ENCODE data around the gene CELSR2. TPM values are rescaled to one million over a fixed set of nuclear protein-coding genes. Genes with fewer than 3 reads are reported as not detected.

CELSR2 gene
- total and polyA plus RNA-seq, 2 of the 8 experiments (the other 6 are each of a cell fraction or from before 2014, with no cell fraction given): 12.0 to 27.7 TPM

GRCh38 chr1:109265741-109266330 lies 16.5 kb downstream of the CELSR2 start:
- H2BK12ac ChIP-seq (ENCODE audit: low read depth, low read length): no peak overlapping the region
- no peak overlapping the region for H3K18ac ChIP-seq (ENCODE audit: extremely low read depth, low read length)
- no peak overlapping the region for H2BK15ac ChIP-seq (ENCODE audit: low read length)
- no peak for TF ChIP-seq MAFK (IDR thresholded peaks at IDR 0.05; ENCODE audit: low read depth, low read length)
- no peak for TF ChIP-seq ATF2 (IDR thresholded peaks at IDR 0.05; ENCODE audit: low read length)
- TF ChIP-seq GTF2F1 (IDR thresholded peaks at IDR 0.05; ENCODE audit: borderline replicate concordance, low read depth, low read length): no peak
- TF ChIP-seq EZH2 (IDR thresholded peaks at IDR 0.05; ENCODE audit: low read depth, low read length, severe bottlenecking): no peak
- no peak for TF ChIP-seq FOSL1 (IDR thresholded peaks at IDR 0.05; ENCODE audit: insufficient read depth, low read depth, low read length)
- H3K9me3 ChIP-seq (ENCODE audit: insufficient read depth in 2 of 2, low read depth in 1 of 2, low read length in 1 of 2): no peaks in the 10 kb centered on the region
- 92% methylated on average over 13 of the region's 13 CpGs; no CpG with 5 or more reads in 1 of the 2 experiments for WGBS, 2 experiments (ENCODE audit: extremely low coverage in 1 of 2, insufficient coverage in 1 of 2, insufficient read length in 1 of 2, insufficient replicate concordance in 2 of 2, low coverage in 1 of 2, low lambda C conversion rate in 2 of 2, missing lambda C conversion rate in 1 of 2)
- no peak for FAIRE-seq
- H3K4me1 ChIP-seq (replicated peaks in 1 of 4; ENCODE audit: control insufficient read depth in 3 of 4, insufficient read depth in 4 of 4, low read length in 3 of 4): peaks cover 0 to 4% (median under 1%) of the 10 kb centered on the region in 4 experiments; a peak in 1 of 7 replicates
- H3K56ac ChIP-seq (replicated peaks; ENCODE audit: insufficient read length, low read depth, low read length): no peak overlapping the region
- H3K79me2 ChIP-seq (ENCODE audit: control insufficient read depth in 1 of 2, insufficient read depth in 2 of 2, low read length in 2 of 2): no peaks in the 10 kb centered on the region
- no peak overlapping the region for H2BK120ac ChIP-seq (replicated peaks; ENCODE audit: low read depth, low read length)
- H4K5ac ChIP-seq (ENCODE audit: insufficient read length, low read depth, low read length): no peak overlapping the region
- no peak overlapping the region for H3K14ac ChIP-seq (ENCODE audit: insufficient read length)
- H3K79me1 ChIP-seq (ENCODE audit: low read depth, low read length): no peaks in the 10 kb centered on the region
- H2BK5ac ChIP-seq (ENCODE audit: low read depth, low read length): no peak overlapping the region
- no peak overlapping the region for H3K4me3 ChIP-seq (ENCODE audit: extremely low read depth in 1 of 4, insufficient read depth in 2 of 4, low read depth in 3 of 4, low read length in 4 of 4)
- H4K8ac ChIP-seq (ENCODE audit: extremely low read depth, insufficient read depth, low read length): no peak overlapping the region
- no peaks in the 10 kb centered on the region for H3K27me3 ChIP-seq (replicated peaks in 1 of 4; ENCODE audit: control insufficient read depth in 3 of 4, extremely low read depth in 1 of 4, insufficient read depth in 3 of 4, low read length in 3 of 4)
- POLR2A ChIA-PET (ENCODE audit: partially characterized antibody): interaction anchor here (1.0 kb wide), 1 partner anchor 166 kb away, joined by 3 read pairs; no protein-coding TSS in a partner anchor
- no peak overlapping the region for H4K91ac ChIP-seq (replicated peaks; ENCODE audit: insufficient read length, low read length)
- H2AK5ac ChIP-seq (ENCODE audit: low read depth, low read length): no peak overlapping the region
- DNase-seq (ENCODE audit: low read depth in 1 of 2, low spot score in 2 of 2): no peak
- peaks cover 0 to 9% of the 10 kb centered on the region in 2 experiments for H4K20me1 ChIP-seq (replicated peaks in 1 of 2; ENCODE audit: control insufficient read depth in 1 of 2, insufficient read depth in 2 of 2, low read length in 2 of 2)
- no peak overlapping the region for H3K4ac ChIP-seq (replicated peaks; ENCODE audit: insufficient read length, low read depth, low read length)
- CTCF ChIA-PET (ENCODE audit: partially characterized antibody): interaction anchor here (1.0 to 8.5 kb wide), 13 partner anchors 11 to 134 kb away, joined by 3 to 95 read pairs (median 16); partner anchors contain the start of genes PSRC1 and SORT1
- H3K23ac ChIP-seq (ENCODE audit: insufficient read length): no peak overlapping the region
- no peaks in the 10 kb centered on the region for H3K23me2 ChIP-seq (ENCODE audit: low read depth, low read length)
- H2AFZ ChIP-seq (ENCODE audit: low read length): no peak overlapping the region
- peaks cover 15 to 34% (median 22%) of the 10 kb centered on the region in 4 experiments; a peak in 6 of 8 replicates for H3K36me3 ChIP-seq (ENCODE audit: control insufficient read depth in 2 of 4, insufficient read depth in 4 of 4, low read length in 3 of 4)
- H2BK20ac ChIP-seq (ENCODE audit: low read length): no peak overlapping the region
- no peak overlapping the region for H3K27ac ChIP-seq (ENCODE audit: low read depth, low read length)
- H3K4me2 ChIP-seq (ENCODE audit: insufficient read depth in 1 of 2, low read depth in 2 of 2, low read length in 2 of 2): no peak overlapping the region
- H3K9ac ChIP-seq (replicated peaks in 1 of 4; ENCODE audit: extremely low read depth in 1 of 4, low read depth in 3 of 4, low read length in 3 of 4): no peak overlapping the region

Data from H1 (cell line).